ENCODE data around the gene ABCA2. TPM values are rescaled to one million over a fixed set of nuclear protein-coding genes. Genes with fewer than 3 reads are reported as not detected.
A peak's percentile ranks its signal among the peaks of the same experiment; 100 is the strongest.

The ABCA2 gene
- total and polyA plus RNA-seq, 12 donors = 16.0 to 46.7 (median 28.1) TPM

DNA sequence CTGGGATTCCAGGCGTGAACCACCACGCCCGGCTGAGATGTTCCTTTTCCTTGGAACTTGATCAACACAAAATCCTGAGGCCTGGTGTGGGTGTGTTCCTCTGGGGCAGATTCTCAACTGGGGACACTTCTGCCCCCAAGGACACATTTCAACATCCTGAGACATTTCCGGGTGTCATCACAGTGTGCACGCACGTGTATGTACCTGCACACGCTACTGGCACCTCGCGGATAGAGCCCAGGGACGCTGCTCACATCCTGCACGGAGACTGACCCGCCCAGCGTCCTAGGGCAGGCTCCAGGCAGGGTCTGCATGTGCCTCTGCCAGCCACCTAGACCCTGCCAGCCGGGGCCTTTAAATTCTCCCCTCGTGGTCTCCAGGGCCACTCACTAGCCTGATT lies 34.3 kb upstream of the ABCA2 start:
- Histone ChIP-seq H3K9me3 (no peaks in the 10 kb centered on the region), H3K4me1 (peaks cover 0 to 11% (median 4%) of the 10 kb centered on the region in 9 donors), H3K36me3 (no peaks in the 10 kb centered on the region), H3K27me3 (no peaks in the 10 kb centered on the region), H3K4me3 (no peak overlapping the region), H3K27ac (no peak overlapping the region)
- intact Hi-C loops (cut with DNase I) = loop anchor here in 1 of 10 donors (10.0 kb wide), 1 partner anchor 278 kb away; no protein-coding TSS in a partner anchor
- no peak for DNase-seq
- ATAC-seq = no peak
- 86 to 92% methylated on average over 15 of the region's 15 CpGs for WGBS, 2 donors
- TF ChIP-seq, protein P1, sequence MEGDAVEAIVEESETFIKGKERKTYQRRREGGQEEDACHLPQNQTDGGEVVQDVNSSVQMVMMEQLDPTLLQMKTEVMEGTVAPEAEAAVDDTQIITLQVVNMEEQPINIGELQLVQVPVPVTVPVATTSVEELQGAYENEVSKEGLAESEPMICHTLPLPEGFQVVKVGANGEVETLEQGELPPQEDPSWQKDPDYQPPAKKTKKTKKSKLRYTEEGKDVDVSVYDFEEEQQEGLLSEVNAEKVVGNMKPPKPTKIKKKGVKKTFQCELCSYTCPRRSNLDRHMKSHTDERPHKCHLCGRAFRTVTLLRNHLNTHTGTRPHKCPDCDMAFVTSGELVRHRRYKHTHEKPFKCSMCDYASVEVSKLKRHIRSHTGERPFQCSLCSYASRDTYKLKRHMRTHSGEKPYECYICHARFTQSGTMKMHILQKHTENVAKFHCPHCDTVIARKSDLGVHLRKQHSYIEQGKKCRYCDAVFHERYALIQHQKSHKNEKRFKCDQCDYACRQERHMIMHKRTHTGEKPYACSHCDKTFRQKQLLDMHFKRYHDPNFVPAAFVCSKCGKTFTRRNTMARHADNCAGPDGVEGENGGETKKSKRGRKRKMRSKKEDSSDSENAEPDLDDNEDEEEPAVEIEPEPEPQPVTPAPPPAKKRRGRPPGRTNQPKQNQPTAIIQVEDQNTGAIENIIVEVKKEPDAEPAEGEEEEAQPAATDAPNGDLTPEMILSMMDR (IDR thresholded peaks at IDR 0.05) = no peak

GRCh38 chr9:137058521-137059234 lies 30.6 kb upstream of the ABCA2 start:
- intact Hi-C loops (cut with DNase I) = no loop called here
- 91% methylated on average over 9 of the region's 9 CpGs for WGBS, 2 donors
- DNase-seq = no peak

DNA sequence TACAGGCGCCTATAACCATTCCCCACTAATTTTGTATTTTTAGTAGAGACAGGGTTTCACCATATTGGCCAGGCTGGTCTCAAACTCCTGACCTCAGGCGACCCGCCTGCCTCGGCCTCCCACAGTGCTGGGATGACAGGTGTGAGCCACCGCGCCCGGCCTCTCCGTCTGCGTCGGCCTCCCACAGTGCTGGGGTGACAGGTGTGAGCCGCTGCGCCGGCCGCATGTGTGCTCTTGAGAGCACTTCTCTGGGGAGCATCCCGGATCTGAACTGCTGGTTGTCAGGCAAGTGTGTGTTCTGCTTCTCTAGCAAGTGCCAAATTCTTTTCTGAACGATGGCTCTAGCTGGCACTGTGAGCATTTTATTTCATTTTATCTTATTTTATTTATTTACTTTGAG lies 29.5 kb upstream of the ABCA2 start:
- TF ChIP-seq, protein P1 (IDR thresholded peaks at IDR 0.05) = no peak
- 74 to 76% methylated on average over 16 of the region's 16 CpGs for WGBS, 2 donors
- peaks cover 6 to 30% (median 20%) of the 10 kb centered on the region in 7 donors for H3K27me3 ChIP-seq
- H3K4me3 ChIP-seq = no peak overlapping the region
- H3K27ac ChIP-seq = peak overlapping the region in 2 of 10 donors; percentile 25 to 87
- peak in 1 of 2 donors; percentile 13 for DNase-seq
- intact Hi-C loops (cut with DNase I) = no loop called here
- H3K4me1 ChIP-seq = peaks cover 30 to 48% (median 37%) of the 10 kb centered on the region in 9 donors
- H3K36me3 ChIP-seq = no peaks in the 10 kb centered on the region
- no peak for ATAC-seq
- H3K9me3 ChIP-seq = no peaks in the 10 kb centered on the region

More at GRCh38 chr9:137058521-137059234, 30.6 kb upstream of the ABCA2 start:
- no peak for ATAC-seq
- Histone ChIP-seq H3K36me3 (no peaks in the 10 kb centered on the region), H3K27me3 (peaks cover under 1 to 19% (median 9%) of the 10 kb centered on the region in 7 donors), H3K27ac (no peak overlapping the region), H3K4me1 (peaks cover 22 to 36% (median 28%) of the 10 kb centered on the region in 9 donors), H3K4me3 (no peak overlapping the region), H3K9me3 (no peaks in the 10 kb centered on the region)
- TF ChIP-seq, protein P1 (IDR thresholded peaks at IDR 0.05) = no peak

DNA sequence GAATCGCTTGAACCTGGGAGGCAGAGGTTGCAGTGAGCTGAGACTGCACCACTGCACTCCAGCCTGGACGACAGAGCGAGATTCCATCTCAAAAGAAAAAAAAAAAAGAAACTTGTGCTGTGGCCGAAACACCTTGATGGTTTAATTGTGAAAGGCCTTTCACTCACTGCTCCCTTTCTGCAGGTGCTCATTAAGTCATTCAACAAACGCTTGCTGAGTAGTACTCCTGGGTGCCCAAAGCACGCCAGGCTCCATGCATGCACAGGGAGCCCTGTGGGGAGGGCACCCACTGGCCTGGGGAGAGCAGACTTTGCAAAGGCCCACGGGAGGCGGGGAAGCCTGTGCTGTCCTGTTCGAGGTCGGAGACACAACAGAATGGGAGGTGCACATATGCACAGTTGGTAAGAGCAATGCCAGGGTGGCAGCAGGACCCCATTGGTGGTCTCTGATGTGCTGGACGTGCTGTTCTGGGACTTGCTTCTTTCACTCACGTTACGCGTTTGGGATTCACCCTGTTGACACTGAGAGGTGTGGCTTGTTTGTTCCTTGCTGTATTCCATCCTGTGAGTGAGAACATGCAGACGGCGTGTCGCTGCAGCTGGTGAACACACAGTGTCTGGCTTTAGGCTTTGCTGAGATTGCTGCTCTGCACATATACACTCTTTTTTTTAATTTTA lies 28.8 kb upstream of the ABCA2 start:
- no peak for DNase-seq
- 72 to 78% methylated on average over 17 of the region's 17 CpGs for WGBS, 2 donors
- Histone ChIP-seq H3K27ac (peak overlapping the region in 3 of 10 donors; percentile 25 to 87 (median 85)), H3K4me3 (no peak overlapping the region), H3K36me3 (no peaks in the 10 kb centered on the region), H3K27me3 (peaks cover 6 to 37% (median 26%) of the 10 kb centered on the region in 7 donors), H3K4me1 (peaks cover 30 to 50% (median 41%) of the 10 kb centered on the region in 9 donors), H3K9me3 (no peaks in the 10 kb centered on the region)
- TF ChIP-seq, protein P1 (IDR thresholded peaks at IDR 0.05) = no peak
- intact Hi-C loops (cut with DNase I) = no loop called here
- no peak for ATAC-seq
